ENCODE measurements around the gene RAB11A.

GRCh38 chr15:65873256-65873655 is 4.0 kb downstream of the RAB11A start:
- TF ChIP-seq POLR2AphosphoS5 (IDR thresholded peaks at IDR 0.05) (no peak), POLR2A (IDR thresholded peaks at IDR 0.05) (no peak), CTCF (IDR thresholded peaks at IDR 0.05) (no peak)
